ENCODE results near the gene NKAIN2. TPM values are rescaled to one million over a fixed set of nuclear protein-coding genes. Genes with fewer than 3 reads are reported as not detected.
"Not testable (repeated sequence)": the region's sequence is repeated elsewhere in the genome, so short reads cannot be mapped to it uniquely, and the experiment has no call there.

The NKAIN2 gene
- total RNA-seq, 1 experiment from 2014 or later = 0.15 TPM

GRCh38 chr6:124495665-124496190, 692.1 kb downstream of the NKAIN2 start:
- peak; percentile 21 for DNase-seq (ENCODE audit: low read depth)

GRCh38 chr6:124496334-124496733, 692.7 kb downstream of the NKAIN2 start:
- DNase-seq (ENCODE audit: low read depth) = no peak

GRCh38 chr6:124512431-124512830, 708.8 kb downstream of the NKAIN2 start:
- no peak for DNase-seq (ENCODE audit: low read depth)

GRCh38 chr6:124517339-124517738, 713.7 kb downstream of the NKAIN2 start:
- no peak for DNase-seq (ENCODE audit: low read depth)

GRCh38 chr6:124520514-124520913, 716.8 kb downstream of the NKAIN2 start:
- DNase-seq (ENCODE audit: low read depth) = no peak

GRCh38 chr6:124522335-124522734, 718.7 kb downstream of the NKAIN2 start:
- no peak for DNase-seq (ENCODE audit: low read depth)

GRCh38 chr6:124524491-124525200, 721.0 kb downstream of the NKAIN2 start:
- no peak for DNase-seq (ENCODE audit: low read depth)

GRCh38 chr6:124530926-124531325, 727.3 kb downstream of the NKAIN2 start:
- peak; percentile 24 for DNase-seq (ENCODE audit: low read depth)

GRCh38 chr6:124535299-124535698, 731.6 kb downstream of the NKAIN2 start:
- no peak for DNase-seq (ENCODE audit: low read depth)

GRCh38 chr6:124535746-124536145, 732.1 kb downstream of the NKAIN2 start:
- peak; percentile 98 for DNase-seq (ENCODE audit: low read depth)

- DNase-seq (ENCODE audit: low read depth) = peak; percentile 45
Measured at GRCh38 chr6:124536157-124536841, 732.6 kb downstream of the NKAIN2 start.

GRCh38 chr6:124536842-124537191, 733.2 kb downstream of the NKAIN2 start:
- no peak for DNase-seq (ENCODE audit: low read depth)

GRCh38 chr6:124539096-124539495, 735.4 kb downstream of the NKAIN2 start:
- no peak for DNase-seq (ENCODE audit: low read depth)

- no peak for DNase-seq (ENCODE audit: low read depth)
Measured at GRCh38 chr6:124541573-124541972, 737.9 kb downstream of the NKAIN2 start.

GRCh38 chr6:124546601-124547000, 742.9 kb downstream of the NKAIN2 start:
- no peak for DNase-seq (ENCODE audit: low read depth)

GRCh38 chr6:124551711-124552233, 748.1 kb downstream of the NKAIN2 start:
- peak; percentile 3 for DNase-seq (ENCODE audit: low read depth)

- DNase-seq (ENCODE audit: low read depth) = no peak
Measured at GRCh38 chr6:124557873-124558272, 754.2 kb downstream of the NKAIN2 start.

GRCh38 chr6:124560078-124560477, 756.4 kb downstream of the NKAIN2 start:
- DNase-seq (ENCODE audit: low read depth) = not testable (repeated sequence)

- peak; percentile 2 for DNase-seq (ENCODE audit: low read depth)
Measured at GRCh38 chr6:124560873-124561567, 757.4 kb downstream of the NKAIN2 start.

- DNase-seq (ENCODE audit: low read depth) = no peak
Measured at GRCh38 chr6:124561635-124562130, 758.0 kb downstream of the NKAIN2 start.

- DNase-seq (ENCODE audit: low read depth) = not testable (repeated sequence)
Measured at GRCh38 chr6:124564125-124564524, 760.5 kb downstream of the NKAIN2 start.

- no peak for DNase-seq (ENCODE audit: low read depth)
Measured at GRCh38 chr6:124567401-124567800, 763.7 kb downstream of the NKAIN2 start.

Data from M059J (cell line).